ENCODE results near the gene ARHGEF17. TPM values are rescaled to one million over a fixed set of nuclear protein-coding genes. Genes with fewer than 3 reads are reported as not detected.

Gene ARHGEF17
- total RNA-seq, 1 donor from 2014 or later, result 4.5 TPM

GRCh38 chr11:73394416-73395296 is 86.6 kb downstream of the ARHGEF17 start:
- FAIRE-seq, result no peak
- TF ChIP-seq, protein P1, sequence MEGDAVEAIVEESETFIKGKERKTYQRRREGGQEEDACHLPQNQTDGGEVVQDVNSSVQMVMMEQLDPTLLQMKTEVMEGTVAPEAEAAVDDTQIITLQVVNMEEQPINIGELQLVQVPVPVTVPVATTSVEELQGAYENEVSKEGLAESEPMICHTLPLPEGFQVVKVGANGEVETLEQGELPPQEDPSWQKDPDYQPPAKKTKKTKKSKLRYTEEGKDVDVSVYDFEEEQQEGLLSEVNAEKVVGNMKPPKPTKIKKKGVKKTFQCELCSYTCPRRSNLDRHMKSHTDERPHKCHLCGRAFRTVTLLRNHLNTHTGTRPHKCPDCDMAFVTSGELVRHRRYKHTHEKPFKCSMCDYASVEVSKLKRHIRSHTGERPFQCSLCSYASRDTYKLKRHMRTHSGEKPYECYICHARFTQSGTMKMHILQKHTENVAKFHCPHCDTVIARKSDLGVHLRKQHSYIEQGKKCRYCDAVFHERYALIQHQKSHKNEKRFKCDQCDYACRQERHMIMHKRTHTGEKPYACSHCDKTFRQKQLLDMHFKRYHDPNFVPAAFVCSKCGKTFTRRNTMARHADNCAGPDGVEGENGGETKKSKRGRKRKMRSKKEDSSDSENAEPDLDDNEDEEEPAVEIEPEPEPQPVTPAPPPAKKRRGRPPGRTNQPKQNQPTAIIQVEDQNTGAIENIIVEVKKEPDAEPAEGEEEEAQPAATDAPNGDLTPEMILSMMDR (IDR thresholded peaks at IDR 0.05; ENCODE audit: insufficient read depth, low read length, severe bottlenecking), result no peak
- Histone ChIP-seq H3K36me3 (ENCODE audit: control insufficient read depth, insufficient read depth, low read length) (peaks cover 23% of the 10 kb centered on the region), H3K27me3 (ENCODE audit: control insufficient read depth, insufficient read depth, low read length) (no peaks in the 10 kb centered on the region), H3K4me3 (ENCODE audit: low read depth, low read length) (no peak overlapping the region)
- no peak for DNase-seq (ENCODE audit: low read depth)

GRCh38 chr11:73395297-73396208 is 87.5 kb downstream of the ARHGEF17 start:
- no peak overlapping the region for H3K4me3 ChIP-seq (ENCODE audit: low read depth, low read length)
- TF ChIP-seq, protein P1 (IDR thresholded peaks at IDR 0.05; ENCODE audit: insufficient read depth, low read length, severe bottlenecking), result no peak
- FAIRE-seq (no peak), DNase-seq (ENCODE audit: low read depth) (no peak)
- H3K36me3 ChIP-seq (ENCODE audit: control insufficient read depth, insufficient read depth, low read length), result peaks cover 23% of the 10 kb centered on the region
- H3K27me3 ChIP-seq (ENCODE audit: control insufficient read depth, insufficient read depth, low read length), result no peaks in the 10 kb centered on the region

GRCh38 chr11:73396251-73396930 is 88.3 kb downstream of the ARHGEF17 start:
- no peak for FAIRE-seq

GRCh38 chr11:73396985-73397384 is 88.9 kb downstream of the ARHGEF17 start:
- no peak for FAIRE-seq
- TF ChIP-seq, protein P1 (IDR thresholded peaks at IDR 0.05; ENCODE audit: insufficient read depth, low read length, severe bottlenecking), result no peak

More at GRCh38 chr11:73396251-73396930, 88.3 kb downstream of the ARHGEF17 start:
- TF ChIP-seq, protein P1 (IDR thresholded peaks at IDR 0.05; ENCODE audit: insufficient read depth, low read length, severe bottlenecking), result no peak
- Histone ChIP-seq H3K4me3 (ENCODE audit: low read depth, low read length) (no peak overlapping the region), H3K27me3 (ENCODE audit: control insufficient read depth, insufficient read depth, low read length) (no peaks in the 10 kb centered on the region), H3K36me3 (ENCODE audit: control insufficient read depth, insufficient read depth, low read length) (peaks cover 20% of the 10 kb centered on the region)
- no peak for DNase-seq (ENCODE audit: low read depth)

GRCh38 chr11:73397468-73398131 is 89.5 kb downstream of the ARHGEF17 start:
- DNase-seq (ENCODE audit: low read depth), result no peak
- H3K27me3 ChIP-seq (ENCODE audit: control insufficient read depth, insufficient read depth, low read length), result no peaks in the 10 kb centered on the region
- no peak for FAIRE-seq
- H3K4me3 ChIP-seq (ENCODE audit: low read depth, low read length), result no peak overlapping the region
- peaks cover 16% of the 10 kb centered on the region for H3K36me3 ChIP-seq (ENCODE audit: control insufficient read depth, insufficient read depth, low read length)
- TF ChIP-seq, protein P1 (IDR thresholded peaks at IDR 0.05; ENCODE audit: insufficient read depth, low read length, severe bottlenecking), result no peak

More at GRCh38 chr11:73396985-73397384, 88.9 kb downstream of the ARHGEF17 start:
- no peaks in the 10 kb centered on the region for H3K27me3 ChIP-seq (ENCODE audit: control insufficient read depth, insufficient read depth, low read length)
- peaks cover 20% of the 10 kb centered on the region for H3K36me3 ChIP-seq (ENCODE audit: control insufficient read depth, insufficient read depth, low read length)
- H3K4me3 ChIP-seq (ENCODE audit: low read depth, low read length), result no peak overlapping the region
- no peak for DNase-seq (ENCODE audit: low read depth)

Data from bronchial epithelial cell (primary cell).